GM23338 (cell line): ENCODE measurements around the gene TRDN. TPM values are rescaled to one million over a fixed set of nuclear protein-coding genes. Genes with fewer than 3 reads are reported as not detected.

ENCODE experiments used
- ATAC-seq: fragments of 200-7000 bp; cut with Tn5 transposase; 3 replicates; pipeline ENCODE4 v1.9.1; 2020
- DNase-seq: peaks from one replicate; pipeline ENCODE4 v3.0.0-alpha.2; 2015; ENCODE audit warnings: low spot score
- H2AFZ ChIP-seq: fragments of 200-600 bp; sonication (generic); 2 replicates; pipeline ENCODE4 v1.8.0; 2016; ENCODE audit warnings: antibody characterized with exemption, mild to moderate bottlenecking, moderate library complexity
- H3F3A ChIP-seq: fragments of 200-600 bp; sonication (generic); replicated peaks from 2 replicates; pipeline ENCODE4 v1.8.0; 2017; ENCODE audit warnings: antibody characterized with exemption, mixed run types, low read depth
- H3K27ac ChIP-seq: fragments of 200-600 bp; sonication (generic); 2 replicates; pipeline ENCODE4 v1.6.1; 2016; ENCODE audit warnings: low read depth
- H3K27me3 ChIP-seq: fragments of 200-600 bp; sonication (generic); 2 replicates; pipeline ENCODE4 v1.8.0; 2016; ENCODE audit warnings: mild to moderate bottlenecking, mixed run types, moderate library complexity; ENCODE audit not compliant: insufficient read depth
- H3K36me3 ChIP-seq: fragments of 200-600 bp; sonication (generic); 2 replicates; pipeline ENCODE4 v1.8.0; 2016; ENCODE audit warnings: mild to moderate bottlenecking; ENCODE audit not compliant: insufficient read depth
- H3K4me1 ChIP-seq: fragments of 200-600 bp; sonication (generic); 2 replicates; pipeline ENCODE4 v1.8.0; 2016; ENCODE audit warnings: mild to moderate bottlenecking, moderate library complexity; ENCODE audit not compliant: insufficient read depth
- H3K4me2 ChIP-seq: fragments of 200-600 bp; sonication (generic); 2 replicates; pipeline ENCODE4 v1.7.1; 2017; ENCODE audit warnings: mixed run types
- H3K4me3 ChIP-seq: fragments of 200-600 bp; sonication (generic); 2 replicates; pipeline ENCODE4 v1.6.1; 2016; ENCODE audit warnings: mixed run types
- H3K79me2 ChIP-seq: fragments of 200-600 bp; sonication (generic); replicated peaks from 2 replicates; pipeline ENCODE4 v1.8.0; 2017; ENCODE audit warnings: mild to moderate bottlenecking; ENCODE audit not compliant: insufficient read depth
- H3K9me2 ChIP-seq: fragments of 200-600 bp; sonication (generic); 2 replicates; pipeline ENCODE4 v1.8.0; 2017; ENCODE audit not compliant: insufficient read depth
- H4K20me1 ChIP-seq: fragments of 200-600 bp; sonication (generic); replicated peaks from 2 replicates; pipeline ENCODE4 v1.8.0; 2017; ENCODE audit warnings: mild to moderate bottlenecking; ENCODE audit not compliant: insufficient read depth
- H3K27ac Mint-ChIP-seq: 2 replicates; pipeline ENCODE4 v1.8.0; 2020; ENCODE audit warnings: inconsistent platforms, mild to moderate bottlenecking, moderate library complexity, mixed read lengths
- H3K27me3 Mint-ChIP-seq: 3 replicates; pipeline ENCODE4 v1.8.0; 2022; ENCODE audit warnings: low read depth, mild to moderate bottlenecking, moderate library complexity, mixed read lengths, inconsistent platforms; ENCODE audit not compliant: insufficient read depth, poor library complexity
- H3K36me3 Mint-ChIP-seq: 3 replicates; pipeline ENCODE4 v1.8.0; 2021; ENCODE audit warnings: low read depth, mild to moderate bottlenecking, inconsistent platforms, moderate library complexity, mixed read lengths
- H3K4me1 Mint-ChIP-seq: 3 replicates; pipeline ENCODE4 v1.8.0; 2020; ENCODE audit warnings: mild to moderate bottlenecking, inconsistent platforms, mixed read lengths
- H3K4me3 Mint-ChIP-seq: 3 replicates; pipeline ENCODE4 v1.8.0; 2021; ENCODE audit warnings: moderate library complexity, mild to moderate bottlenecking, inconsistent platforms, mixed read lengths
- H3K9me3 Mint-ChIP-seq: 3 replicates; pipeline ENCODE4 v1.8.0; 2020; ENCODE audit warnings: moderate library complexity, mild to moderate bottlenecking, inconsistent platforms, mixed read lengths
- CREB1 ChIP-seq: fragments of 250-450 bp; sonication (Bioruptor Pico); IDR thresholded peaks from 2 replicates; pipeline ENCODE4 v1.5.0; 2020; ENCODE audit warnings: low read depth, mild to moderate bottlenecking, moderate library complexity
- CTCF ChIP-seq, 2 experiments: fragments of 200-600 bp in 1 of 2; sonication (generic) in 1 of 2; conservative IDR thresholded peaks; 2 replicates each; pipeline versions ENCODE4 v1.5.1 to v1.6.1; 2016 to 2017; ENCODE audit warnings: antibody characterized with exemption in 2 of 2, low read depth in 2 of 2, mild to moderate bottlenecking in 2 of 2, moderate library complexity in 1 of 2
- ETS1 ChIP-seq: IDR thresholded peaks from 2 replicates; pipeline ENCODE4 v1.6.1; 2016; ENCODE audit warnings: antibody characterized with exemption
- EZH2 ChIP-seq: fragments of 200-600 bp; sonication (generic); IDR thresholded peaks from one replicate; pipeline ENCODE4 v1.8.0; 2017; ENCODE audit warnings: antibody characterized with exemption, mild to moderate bottlenecking, low read depth; ENCODE audit not compliant: unreplicated experiment
- EZH2phosphoT487 ChIP-seq: fragments of 200-600 bp; sonication (generic); IDR thresholded peaks from one replicate; pipeline ENCODE4 v1.8.1; 2018; ENCODE audit warnings: antibody characterized with exemption; ENCODE audit not compliant: unreplicated experiment
- JUNB ChIP-seq: IDR thresholded peaks from one replicate; pipeline ENCODE4 v1.6.1; 2016; ENCODE audit warnings: antibody characterized with exemption; ENCODE audit not compliant: unreplicated experiment
- NANOG ChIP-seq: IDR thresholded peaks from 2 replicates; pipeline ENCODE4 v1.6.1; 2016; ENCODE audit warnings: antibody characterized with exemption, borderline replicate concordance
- POLR2AphosphoS5 ChIP-seq: IDR thresholded peaks from 2 replicates; pipeline ENCODE4 v1.6.1; 2016; ENCODE audit warnings: antibody characterized with exemption, low read depth
- REST ChIP-seq: IDR thresholded peaks from one replicate; pipeline ENCODE4 v1.6.1; 2018; ENCODE audit warnings: antibody characterized with exemption; ENCODE audit not compliant: unreplicated experiment
- STAT1 ChIP-seq: IDR thresholded peaks from one replicate; pipeline ENCODE4 v1.6.1; 2016; ENCODE audit warnings: antibody characterized with exemption; ENCODE audit not compliant: unreplicated experiment
- ZNF114 ChIP-seq: fragments of 250-450 bp; sonication (Bioruptor Pico); IDR thresholded peaks from 2 replicates; pipeline ENCODE4 v1.5.0; 2020; ENCODE audit warnings: mild to moderate bottlenecking, moderate library complexity
- ZNF331 ChIP-seq: fragments of 250-450 bp; sonication (Bioruptor Pico); IDR thresholded peaks from 2 replicates; pipeline ENCODE4 v1.5.0; 2020; ENCODE audit warnings: low read depth, mild to moderate bottlenecking, moderate library complexity
- ZNF462 ChIP-seq: fragments of 250-450 bp; sonication (Bioruptor Pico); IDR thresholded peaks from 2 replicates; pipeline ENCODE4 v1.5.0; 2020; ENCODE audit warnings: mild to moderate bottlenecking, moderate library complexity
- polyA plus RNA-seq: library from polyadenylated mRNA; unstranded; fragments of >200 nt; fragmentation: Nextera tagmentation; extraction: Ambion mirVana; gene quantifications from 2 replicates; pipeline ENCODE4 v1.2.1, GENCODE V29; 2016
- total RNA-seq: library from RNA; depleted of rRNA; stranded (reverse); fragments of >200 nt; shearing (Covaris generic); gene quantifications from 2 replicates; pipeline ENCODE4 v1.2.3, GENCODE V29; 2014

TRDN gene
- total and polyA plus RNA-seq, 2 experiments from 2014 or later, result 35.5 to 137 TPM

- no peaks in the 10 kb centered on the region for H3K79me2 ChIP-seq
- H3K27me3 ChIP-seq, result no peaks in the 10 kb centered on the region
- Mint-ChIP-seq H3K27me3 (peaks cover 2% of the 10 kb centered on the region), H3K4me3 (no peak overlapping the region), H3K4me1 (peaks cover 12% of the 10 kb centered on the region), H3K36me3 (no peaks in the 10 kb centered on the region), H3K27ac (peak overlapping the region; percentile 73), H3K9me3 (no peaks in the 10 kb centered on the region)
- H3K36me3 ChIP-seq, result peaks cover 4% of the 10 kb centered on the region; the same call in 1 of the 2 replicates
- no peak overlapping the region for H3K27ac ChIP-seq
- H3K4me2 ChIP-seq, result 0 out of 2 replicates have a peak overlapping the region, but pooled peaks have one; percentile 5
- TF ChIP-seq CTCF (conservative IDR thresholded peaks at IDR 0.05; ENCODE audit: low read depth in 2 of 2) (no peak), ZNF114 (CRISPR knock-in tag) (no peak), CREB1 (CRISPR knock-in tag) (no peak), EZH2 (no peak), STAT1 (no peak), EZH2phosphoT487 (no peak), ZNF462 (CRISPR knock-in tag) (no peak), NANOG (no peak), ETS1 (no peak), ZNF331 (CRISPR knock-in tag) (no peak), JUNB (no peak), REST (no peak), POLR2AphosphoS5 (no peak)
- ATAC-seq, result peak; percentile 23; the same call in 1 of the 3 replicates
- H2AFZ ChIP-seq, result no peak overlapping the region
- no peak overlapping the region for H3K4me3 ChIP-seq
- DNase-seq, result no peak
- H3F3A ChIP-seq, result no peaks in the 10 kb centered on the region
- no peaks in the 10 kb centered on the region for H3K9me2 ChIP-seq
- H4K20me1 ChIP-seq, result no peaks in the 10 kb centered on the region
- H3K4me1 ChIP-seq, result peaks cover 9% of the 10 kb centered on the region
These were observed 118.1 kb downstream of the TRDN start for GRCh38 chr6:123518441-123519188.
